NK-92 (cell line): ENCODE data around the gene RABGAP1L.

ENCODE experiments used
- DNase-seq: peaks from one replicate; lab custom pipeline; 2025; ENCODE audit not compliant: unreplicated experiment; lab: John Stamatoyannopoulos, UW

Gene RABGAP1L

GRCh38 chr1:174954073-174954460 lies 794.7 kb downstream of the RABGAP1L start:
- DNase-seq = no peak

GRCh38 chr1:174954671-174955669 lies 795.6 kb downstream of the RABGAP1L start:
- no peak for DNase-seq

GRCh38 chr1:174956086-174956485 lies 796.8 kb downstream of the RABGAP1L start:
- no peak for DNase-seq

GRCh38 chr1:174956976-174957375 lies 797.7 kb downstream of the RABGAP1L start:
- no peak for DNase-seq

GRCh38 chr1:174957829-174958228 lies 798.5 kb downstream of the RABGAP1L start:
- DNase-seq = no peak

- no peak for DNase-seq
Measured at GRCh38 chr1:174958396-174958795, 799.1 kb downstream of the RABGAP1L start.

GRCh38 chr1:174960362-174960761 lies 801.0 kb downstream of the RABGAP1L start:
- DNase-seq = no peak

GRCh38 chr1:174963529-174964125 lies 804.3 kb downstream of the RABGAP1L start:
- DNase-seq = no peak

GRCh38 chr1:174964261-174964971 lies 805.1 kb downstream of the RABGAP1L start:
- no peak for DNase-seq

- no peak for DNase-seq
Measured at GRCh38 chr1:174964972-174965361, 805.6 kb downstream of the RABGAP1L start.

- no peak for DNase-seq
Measured at GRCh38 chr1:174965362-174966007, 806.2 kb downstream of the RABGAP1L start.

GRCh38 chr1:174966008-174966572 lies 806.8 kb downstream of the RABGAP1L start:
- DNase-seq = no peak

GRCh38 chr1:174967845-174968705 lies 808.8 kb downstream of the RABGAP1L start:
- DNase-seq = no peak

- no peak for DNase-seq
Measured at GRCh38 chr1:174968750-174969244, 809.5 kb downstream of the RABGAP1L start.

- no peak for DNase-seq
Measured at GRCh38 chr1:174969977-174970376, 810.7 kb downstream of the RABGAP1L start.

- no peak for DNase-seq
Measured at GRCh38 chr1:174971466-174971865, 812.1 kb downstream of the RABGAP1L start.

- no peak for DNase-seq
Measured at GRCh38 chr1:174971902-174972301, 812.6 kb downstream of the RABGAP1L start.

GRCh38 chr1:174974711-174975119 lies 815.4 kb downstream of the RABGAP1L start:
- no peak for DNase-seq

GRCh38 chr1:174975764-174976163 lies 816.4 kb downstream of the RABGAP1L start:
- no peak for DNase-seq
